Right lobe of liver (tissue), 6 donors: ENCODE results near the gene TLX2. TPM values are rescaled to one million over a fixed set of nuclear protein-coding genes. Genes with fewer than 3 reads are reported as not detected.
"Not testable (repeated sequence)": the region's sequence is repeated elsewhere in the genome, so short reads cannot be mapped to it uniquely, and the experiment has no call there.

Experiments used
- ATAC-seq, 4 donors: fragments of 200-7000 bp; cut with Tn5 transposase; one replicate each; pipeline ENCODE4 v1.9.1; 2020; ENCODE audit warnings: mild to moderate bottlenecking in 4 of 4, moderate library complexity in 4 of 4
- DNase-seq, 3 donors: peaks; one replicate each; pipeline ENCODE4 v3.0.0-alpha.2; 2020
- H3K27ac ChIP-seq, 3 donors: fragments of 200-600 bp; one replicate each; pipeline ENCODE4 v1.8.0; 2022
- H3K27me3 ChIP-seq, 2 donors: fragments of 200-600 bp; one replicate each; pipeline ENCODE4 v1.8.0; 2022
- H3K36me3 ChIP-seq, 4 donors: fragments of 200-600 bp; sonication (generic) in 1 of 4; one replicate each; pipeline versions ENCODE4 v1.5.1 to v1.8.0; 2017 to 2022; ENCODE audit warnings: control low read depth in 1 of 4
- H3K4me1 ChIP-seq, 4 donors: fragments of 200-600 bp; sonication (generic) in 1 of 4; one replicate each; pipeline versions ENCODE4 v1.5.1 to v1.8.0; 2017 to 2022; ENCODE audit warnings: control low read depth in 1 of 4
- H3K4me3 ChIP-seq, 3 donors: fragments of 200-600 bp; one replicate each; pipeline ENCODE4 v1.8.0; 2022
- H3K9me3 ChIP-seq, 4 donors: fragments of 200-600 bp; sonication (generic) in 1 of 4; one replicate each; pipeline versions ENCODE4 v1.5.1 to v1.8.0; 2017 to 2022; ENCODE audit warnings: control low read depth in 1 of 4
- POLR2A ChIP-seq: fragments of 450-650 bp; IDR thresholded peaks from one replicate; pipeline ENCODE4 v1.6.1; 2017; ENCODE audit warnings: antibody characterized with exemption, mild to moderate bottlenecking
- WGBS: methylation state at CpG from one replicate; pipeline ENCODE4 v1.1.6; 2018; ENCODE audit warnings: low coverage, low lambda C conversion rate; ENCODE audit not compliant: insufficient coverage; ENCODE audit errors: missing lambda C conversion rate; 5-methylcytosine and 5-hydroxymethylcytosine counted together
- intact Hi-C, 2 donors: fragments of 100-400 bp; cut with DNase I; formaldehyde crosslinking; loops; one replicate each; pipeline versions ENCODE4 v1.11.2 to v1.14.1; 2022
- total RNA-seq, 6 experiments: library from RNA; depleted of rRNA in 2 of 6; stranded (reverse); fragments of >200 nt in 2 of 6; fragmentation: NEBNext Ultra II Directional in 3 of 6; extraction: Animal tissue kit (Norgen Biotek cat#: 25700) in 3 of 6; gene quantifications; one replicate each; pipeline versions ENCODE4 v1.1.0 to v1.2.4, GENCODE V29; 2016 to 2023
- TF ChIP-seq, protein P1 (sequence below), 4 donors: fragments of 200-600 bp in 3 of 4; fragments of 450-650 bp in 1 of 4; IDR thresholded peaks; one replicate each; pipeline versions ENCODE4 v1.5.1 to v1.8.0; 2016 to 2022; ENCODE audit warnings: antibody characterized with exemption in 4 of 4, mild to moderate bottlenecking in 2 of 4
- donor health status: DM: no; HTN: yes; CAD: no.
- donor health status: DM: no; HTN: no; CAD: no.
- donor health status: DM: no; HTN: no; CAD: no.
- donor health status: DM: no; HTN: yes; CAD: no.
- donor health status: DM: no; HTN: yes; CAD: no.

TLX2 gene
- total RNA-seq, 6 experiments from 2014 or later: not detected

DNA sequence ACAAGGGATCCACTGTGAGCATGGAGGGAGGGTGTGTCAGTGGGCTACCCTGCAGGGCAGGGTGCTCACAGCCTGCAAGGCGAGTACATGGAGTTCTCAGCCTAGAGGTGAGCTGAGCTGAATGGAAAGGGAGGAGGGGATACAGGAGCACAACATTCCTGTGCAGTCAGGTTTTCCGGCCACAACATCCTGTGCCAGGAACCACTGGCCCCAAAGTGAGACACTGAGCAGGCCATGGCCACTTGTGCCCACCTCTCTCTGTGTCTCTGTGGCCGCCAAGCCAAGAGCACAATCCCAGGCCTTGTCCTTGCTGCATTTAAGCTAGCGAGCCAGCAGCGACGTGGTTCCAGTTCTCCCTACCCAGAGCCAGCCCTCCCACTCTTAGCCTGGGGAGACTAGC lies 46.3 kb downstream of the TLX2 start:
- no peaks in the 10 kb centered on the region for H3K4me1 ChIP-seq
- no peaks in the 10 kb centered on the region for H3K27me3 ChIP-seq
- no peak for ATAC-seq
- TF ChIP-seq POLR2A: no peak
- TF ChIP-seq, protein P1, sequence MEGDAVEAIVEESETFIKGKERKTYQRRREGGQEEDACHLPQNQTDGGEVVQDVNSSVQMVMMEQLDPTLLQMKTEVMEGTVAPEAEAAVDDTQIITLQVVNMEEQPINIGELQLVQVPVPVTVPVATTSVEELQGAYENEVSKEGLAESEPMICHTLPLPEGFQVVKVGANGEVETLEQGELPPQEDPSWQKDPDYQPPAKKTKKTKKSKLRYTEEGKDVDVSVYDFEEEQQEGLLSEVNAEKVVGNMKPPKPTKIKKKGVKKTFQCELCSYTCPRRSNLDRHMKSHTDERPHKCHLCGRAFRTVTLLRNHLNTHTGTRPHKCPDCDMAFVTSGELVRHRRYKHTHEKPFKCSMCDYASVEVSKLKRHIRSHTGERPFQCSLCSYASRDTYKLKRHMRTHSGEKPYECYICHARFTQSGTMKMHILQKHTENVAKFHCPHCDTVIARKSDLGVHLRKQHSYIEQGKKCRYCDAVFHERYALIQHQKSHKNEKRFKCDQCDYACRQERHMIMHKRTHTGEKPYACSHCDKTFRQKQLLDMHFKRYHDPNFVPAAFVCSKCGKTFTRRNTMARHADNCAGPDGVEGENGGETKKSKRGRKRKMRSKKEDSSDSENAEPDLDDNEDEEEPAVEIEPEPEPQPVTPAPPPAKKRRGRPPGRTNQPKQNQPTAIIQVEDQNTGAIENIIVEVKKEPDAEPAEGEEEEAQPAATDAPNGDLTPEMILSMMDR (IDR thresholded peaks at IDR 0.05): no peak
- no peak overlapping the region for H3K4me3 ChIP-seq
- H3K36me3 ChIP-seq: no peaks in the 10 kb centered on the region
- intact Hi-C loops: no loop called here
- H3K27ac ChIP-seq: no peak overlapping the region
- H3K9me3 ChIP-seq: no peaks in the 10 kb centered on the region
- DNase-seq: no peak
- WGBS: 55% methylated on average over 4 of the region's 6 CpGs

DNA sequence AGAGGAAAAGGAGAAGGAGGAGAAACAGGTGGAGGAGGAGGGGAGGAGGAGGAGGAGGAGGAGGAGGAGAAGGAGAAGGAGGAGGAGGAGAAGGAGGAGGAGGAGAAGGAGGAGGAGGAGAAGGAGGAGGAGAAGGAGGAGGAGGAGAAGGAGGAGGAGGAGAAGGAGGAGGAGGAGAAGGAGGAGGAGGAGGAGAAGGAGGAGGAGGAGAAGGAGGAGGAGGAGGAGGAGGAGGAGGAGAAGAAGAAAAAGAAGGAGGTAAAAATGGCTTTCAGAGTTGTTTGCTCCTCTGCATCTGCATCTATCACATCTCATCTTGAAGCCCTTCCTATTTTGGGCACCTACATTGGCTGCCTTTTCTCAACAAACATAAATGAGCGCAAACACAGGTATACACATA lies 46.8 kb downstream of the TLX2 start:
- H3K9me3 ChIP-seq, H3K27me3 ChIP-seq, ATAC-seq, DNase-seq, H3K27ac ChIP-seq, H3K36me3 ChIP-seq, intact Hi-C loops, H3K4me1 ChIP-seq, H3K4me3 ChIP-seq: not testable (repeated sequence)
- 86% methylated on average over 1 of the region's 1 CpG for WGBS

DNA sequence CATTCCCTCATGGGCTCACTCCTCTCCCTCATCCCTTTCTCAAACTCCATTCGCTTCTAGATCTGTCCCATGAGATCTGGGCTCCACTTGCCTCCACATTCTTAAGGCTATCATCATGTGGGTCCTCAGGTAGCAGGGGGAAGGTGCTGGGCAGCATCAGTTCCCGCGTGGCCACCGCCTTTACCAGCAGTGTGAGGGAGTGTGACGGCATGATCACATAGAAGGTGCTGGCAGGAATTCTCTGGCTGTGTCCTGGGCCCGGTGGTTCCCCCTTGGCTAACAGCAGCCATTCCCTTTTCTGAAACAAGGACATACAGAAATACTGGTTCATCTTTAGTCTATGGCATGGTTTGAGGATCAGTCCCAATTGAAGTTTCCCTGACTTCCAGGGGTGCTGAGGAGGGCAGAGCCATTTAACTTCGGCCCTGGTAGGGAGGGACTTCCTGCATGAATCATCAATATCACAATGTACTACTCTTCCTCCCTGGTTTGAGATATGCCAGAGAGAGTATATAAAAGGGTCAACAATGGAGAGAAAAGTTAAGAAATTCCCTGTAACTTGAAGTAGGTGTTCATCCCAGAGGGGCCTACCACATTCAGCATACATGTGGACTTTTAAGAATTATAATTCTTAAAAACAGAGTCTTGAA lies 48.0 kb downstream of the TLX2 start:
- peak in 2 of 4 donors; percentile 33 to 35 for ATAC-seq
- DNase-seq: no peak
- intact Hi-C loops: no loop called here
- TF ChIP-seq, protein P1 (IDR thresholded peaks at IDR 0.05): no peak
- TF ChIP-seq POLR2A: no peak
- no peak overlapping the region for H3K4me3 ChIP-seq
- H3K9me3 ChIP-seq: no peaks in the 10 kb centered on the region
- WGBS: 84% methylated on average over 6 of the region's 7 CpGs
- H3K36me3 ChIP-seq: no peaks in the 10 kb centered on the region
- no peaks in the 10 kb centered on the region for H3K27me3 ChIP-seq
- H3K27ac ChIP-seq: no peak overlapping the region
- no peaks in the 10 kb centered on the region for H3K4me1 ChIP-seq

DNA sequence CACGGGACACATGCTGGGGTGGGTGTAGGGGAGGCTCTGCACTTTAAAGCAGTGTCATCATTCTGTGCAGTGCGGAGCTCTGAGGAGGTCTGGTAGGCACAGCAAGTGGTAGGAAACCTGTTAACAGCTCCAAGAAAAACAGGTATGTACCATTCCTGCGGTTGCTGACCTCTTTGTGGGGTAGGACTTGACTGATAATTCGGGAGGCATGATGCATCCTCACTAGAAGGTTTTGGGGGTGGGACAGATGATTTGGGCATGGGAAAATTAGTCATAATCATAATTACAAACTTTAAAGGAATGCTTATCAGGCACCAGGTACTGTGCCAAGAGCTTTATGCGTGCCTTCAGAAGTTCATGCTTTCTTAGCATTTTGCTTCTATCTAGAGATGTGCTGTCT lies 50.0 kb downstream of the TLX2 start:
- ATAC-seq (no peak), DNase-seq (no peak)
- Histone ChIP-seq H3K36me3 (no peaks in the 10 kb centered on the region), H3K27me3 (no peaks in the 10 kb centered on the region), H3K4me1 (no peaks in the 10 kb centered on the region), H3K4me3 (no peak overlapping the region), H3K9me3 (no peaks in the 10 kb centered on the region), H3K27ac (no peak overlapping the region)
- 61% methylated on average over 5 of the region's 5 CpGs for WGBS
- no peak for TF ChIP-seq POLR2A
- TF ChIP-seq, protein P1 (IDR thresholded peaks at IDR 0.05): no peak
- intact Hi-C loops: no loop called here

DNA sequence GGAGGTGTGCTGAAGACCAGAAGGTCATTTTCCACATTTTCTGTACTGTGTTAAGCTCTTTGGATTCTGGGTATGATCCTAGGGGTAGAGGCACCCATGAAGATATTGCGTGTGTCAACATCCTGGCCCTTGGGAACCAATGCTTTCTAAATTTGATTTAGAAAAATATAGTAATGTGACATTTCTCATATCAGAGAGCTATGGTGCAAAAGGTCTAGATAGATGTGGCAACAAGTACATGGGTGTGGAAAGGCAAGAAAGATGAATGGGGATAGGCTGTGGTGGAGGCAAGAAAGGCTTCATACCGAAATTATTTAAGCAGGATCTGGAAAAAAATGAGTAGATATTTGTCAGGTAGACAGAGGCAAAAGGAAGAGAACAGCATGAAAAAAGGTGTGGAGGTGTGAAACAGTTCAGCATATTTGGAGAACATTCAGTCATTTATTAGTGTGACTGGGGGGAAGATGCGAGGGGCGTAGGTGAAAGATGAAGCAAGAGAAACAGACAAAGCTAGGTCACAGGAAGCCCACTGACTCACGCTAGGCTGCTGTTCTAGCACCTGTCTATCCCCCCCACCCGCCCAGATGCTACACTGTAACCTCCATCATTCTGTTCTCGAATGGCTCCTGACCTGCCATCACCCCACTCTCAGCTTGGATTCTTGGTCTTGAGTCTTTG lies 52.0 kb downstream of the TLX2 start:
- Histone ChIP-seq H3K27me3 (no peaks in the 10 kb centered on the region), H3K9me3 (no peaks in the 10 kb centered on the region), H3K36me3 (no peaks in the 10 kb centered on the region), H3K4me3 (no peak overlapping the region), H3K27ac (no peak overlapping the region), H3K4me1 (no peaks in the 10 kb centered on the region)
- intact Hi-C loops: no loop called here
- no peak for TF ChIP-seq POLR2A
- TF ChIP-seq, protein P1 (IDR thresholded peaks at IDR 0.05): no peak
- 58% methylated on average over 7 of the region's 7 CpGs for WGBS
- ATAC-seq (no peak), DNase-seq (no peak)
